HG03064 (cell line): ENCODE data around the gene PLCB2.

Source experiments
- ATAC-seq: cut with Tn5 transposase; IDR thresholded peaks from one replicate; pipeline ENCODE4 v1.9.1; 2021; ENCODE audit warnings: low read depth; ENCODE audit not compliant: unreplicated experiment

Gene PLCB2

DNA sequence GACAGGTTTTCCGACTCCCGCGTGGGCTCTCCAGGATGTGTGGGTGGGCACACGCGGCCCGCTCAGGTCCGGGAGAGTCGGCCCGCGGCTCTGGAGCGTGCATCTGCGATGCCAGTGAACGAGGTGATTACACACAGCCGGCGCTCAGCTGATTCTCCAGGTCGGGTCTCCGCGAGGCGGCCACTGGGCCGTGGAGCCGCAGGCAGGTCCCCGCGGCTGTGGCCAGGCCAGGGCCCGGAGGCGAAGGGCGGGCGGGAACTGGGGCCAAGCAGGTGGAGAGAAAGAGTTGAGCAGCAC is 55.6 kb downstream of the PLCB2 start:
- ATAC-seq, result no peak

DNA sequence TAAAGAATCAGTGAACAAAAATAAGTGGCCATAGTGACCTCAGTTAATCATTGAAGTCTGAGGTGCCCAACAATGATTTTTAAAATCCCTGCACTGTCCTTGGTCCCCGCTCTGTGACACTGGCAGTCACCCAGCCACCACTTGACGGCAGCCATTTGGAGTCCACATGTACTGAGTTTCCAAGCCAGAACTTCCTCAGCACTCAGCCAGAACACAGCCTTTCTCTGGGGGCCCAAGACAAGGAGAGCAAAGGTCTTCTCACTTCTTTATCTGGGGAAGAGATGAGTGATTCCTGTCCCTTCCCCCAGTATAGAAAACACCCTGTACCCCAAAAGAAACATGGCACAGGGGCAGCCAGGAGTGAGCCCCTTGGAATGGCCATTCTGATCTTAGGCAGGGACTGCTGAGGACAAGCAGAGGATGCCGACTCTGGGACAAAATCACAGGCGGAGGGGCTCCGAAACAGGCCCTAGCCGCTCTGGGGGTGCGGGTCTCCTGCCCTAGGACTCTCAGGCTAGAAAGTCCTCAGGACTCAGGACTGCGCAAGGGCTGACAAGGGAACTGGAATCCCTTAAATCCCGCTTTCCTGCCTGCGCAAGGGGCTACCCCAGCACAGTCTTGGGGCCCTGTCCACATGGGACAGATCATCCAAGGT is 56.1 kb downstream of the PLCB2 start:
- no peak for ATAC-seq

DNA sequence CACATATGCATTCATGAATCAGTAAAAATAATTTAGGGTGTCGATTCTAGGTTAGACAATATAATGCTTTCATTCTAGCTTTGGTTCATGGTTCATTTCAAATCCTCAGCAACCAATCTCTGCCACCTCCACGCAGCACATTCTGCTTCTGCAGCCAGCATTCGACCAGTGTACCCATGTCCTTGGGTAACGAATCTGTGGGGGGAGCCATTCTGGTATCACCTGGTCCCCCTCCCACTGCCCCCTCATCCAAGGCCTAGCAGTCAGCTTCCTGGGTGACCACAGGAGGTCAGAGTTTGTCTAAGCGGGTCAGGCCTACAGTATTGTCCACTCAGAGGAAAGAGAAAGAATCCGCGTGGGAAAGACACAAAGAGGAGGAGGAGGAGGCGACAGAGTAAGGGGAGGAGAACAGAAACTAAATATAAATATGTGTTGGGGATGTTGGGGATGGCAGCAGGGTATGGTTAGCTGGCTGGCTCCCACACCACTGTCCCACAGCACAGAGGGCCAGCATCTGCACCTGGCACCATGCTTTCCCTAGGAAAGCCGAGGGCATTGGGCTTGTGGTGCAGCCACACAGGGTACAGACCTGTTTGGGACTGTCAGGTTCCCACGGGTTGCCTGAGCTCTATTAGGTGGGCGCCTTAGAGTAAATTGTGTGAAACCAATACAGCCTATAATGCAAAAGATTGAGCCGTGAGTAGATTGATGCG is 56.8 kb downstream of the PLCB2 start:
- ATAC-seq, result no peak

DNA sequence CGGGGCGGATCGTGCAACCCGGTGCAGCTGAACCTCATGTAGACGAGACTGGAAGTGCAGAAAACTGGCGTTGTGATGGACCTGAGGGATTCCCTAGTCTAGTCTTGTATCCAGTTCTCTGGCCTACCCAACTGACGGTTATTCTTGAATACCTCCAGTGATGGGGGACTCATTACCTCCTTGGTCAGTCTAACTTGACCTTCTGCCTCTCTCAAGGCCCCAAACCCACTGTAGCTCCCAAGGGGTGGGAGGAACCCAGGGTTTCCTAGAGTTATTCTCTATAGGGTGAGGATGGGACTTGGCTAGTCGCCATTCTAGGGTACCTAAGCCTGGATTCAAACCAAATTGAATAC is 57.5 kb downstream of the PLCB2 start:
- no peak for ATAC-seq

GRCh38 chr15:40249477-40250303 is 58.0 kb downstream of the PLCB2 start:
- ATAC-seq, result no peak

DNA sequence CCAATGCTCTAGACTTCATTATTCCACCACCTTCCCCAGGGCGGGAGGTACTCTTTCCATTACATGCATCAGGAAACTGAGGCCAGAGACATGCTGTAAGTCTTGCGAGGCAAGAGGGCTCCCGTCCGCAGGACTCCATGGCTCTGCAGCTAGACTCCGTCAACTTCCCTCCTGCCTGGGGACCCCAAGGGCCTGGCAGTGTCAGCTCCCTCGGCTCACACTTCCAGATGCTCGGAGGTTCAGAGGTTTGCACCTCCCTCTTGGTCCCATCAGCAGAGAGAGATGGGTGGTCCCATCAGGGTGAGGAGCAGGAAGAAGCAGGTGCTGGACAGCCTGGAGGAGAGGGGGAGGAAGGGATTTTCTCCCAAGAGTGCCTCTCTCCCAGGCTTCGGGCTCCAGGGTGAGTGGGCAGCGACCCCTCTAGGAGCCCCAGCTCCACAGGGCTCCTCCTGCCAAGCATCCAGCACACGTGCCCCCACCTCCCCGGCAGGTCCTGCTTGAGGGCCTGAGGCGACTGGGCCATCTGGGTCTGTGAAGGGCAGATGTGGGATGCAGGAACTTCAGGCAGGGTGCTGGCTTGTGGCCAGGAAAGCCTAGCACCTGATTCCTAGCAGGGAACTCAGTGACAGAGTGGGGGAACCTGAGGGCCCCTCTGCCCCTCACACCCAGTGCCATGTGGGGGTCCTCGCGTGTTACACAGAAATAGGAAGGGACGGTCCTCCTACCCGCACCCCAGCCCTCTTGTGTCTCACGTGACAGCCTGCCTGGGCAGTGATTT is 59.5 kb downstream of the PLCB2 start:
- ATAC-seq, result no peak

DNA sequence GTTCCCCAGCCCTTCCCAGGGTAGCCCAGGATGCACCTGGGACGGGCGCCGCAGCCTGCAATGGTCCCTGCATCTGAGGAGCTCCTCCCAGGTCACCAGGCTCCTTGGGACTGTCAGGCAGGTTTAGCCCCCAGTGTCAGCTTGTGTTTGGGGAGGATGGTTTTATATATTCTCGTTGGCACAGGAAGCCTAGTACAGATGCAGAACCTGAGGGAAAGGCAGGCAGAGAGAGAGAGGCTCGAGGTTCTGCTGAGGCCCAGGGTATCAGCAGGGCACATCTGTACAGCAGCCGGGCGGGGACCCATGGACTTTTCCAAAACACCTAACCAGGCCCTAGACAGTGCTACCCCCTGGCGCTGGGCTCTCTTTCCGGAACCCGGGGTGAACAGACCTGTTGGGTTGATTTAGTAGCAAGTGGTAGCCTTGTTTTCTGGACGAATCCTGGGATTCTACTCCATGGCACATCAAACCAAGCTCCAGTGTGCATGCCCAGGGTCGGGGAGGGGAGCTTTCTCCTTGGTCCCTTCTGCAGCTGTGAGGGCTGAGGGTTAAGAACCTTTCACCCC is 60.2 kb downstream of the PLCB2 start:
- no peak for ATAC-seq

- no peak for ATAC-seq
Measured at GRCh38 chr15:40246496-40247280, 61.0 kb downstream of the PLCB2 start.

DNA sequence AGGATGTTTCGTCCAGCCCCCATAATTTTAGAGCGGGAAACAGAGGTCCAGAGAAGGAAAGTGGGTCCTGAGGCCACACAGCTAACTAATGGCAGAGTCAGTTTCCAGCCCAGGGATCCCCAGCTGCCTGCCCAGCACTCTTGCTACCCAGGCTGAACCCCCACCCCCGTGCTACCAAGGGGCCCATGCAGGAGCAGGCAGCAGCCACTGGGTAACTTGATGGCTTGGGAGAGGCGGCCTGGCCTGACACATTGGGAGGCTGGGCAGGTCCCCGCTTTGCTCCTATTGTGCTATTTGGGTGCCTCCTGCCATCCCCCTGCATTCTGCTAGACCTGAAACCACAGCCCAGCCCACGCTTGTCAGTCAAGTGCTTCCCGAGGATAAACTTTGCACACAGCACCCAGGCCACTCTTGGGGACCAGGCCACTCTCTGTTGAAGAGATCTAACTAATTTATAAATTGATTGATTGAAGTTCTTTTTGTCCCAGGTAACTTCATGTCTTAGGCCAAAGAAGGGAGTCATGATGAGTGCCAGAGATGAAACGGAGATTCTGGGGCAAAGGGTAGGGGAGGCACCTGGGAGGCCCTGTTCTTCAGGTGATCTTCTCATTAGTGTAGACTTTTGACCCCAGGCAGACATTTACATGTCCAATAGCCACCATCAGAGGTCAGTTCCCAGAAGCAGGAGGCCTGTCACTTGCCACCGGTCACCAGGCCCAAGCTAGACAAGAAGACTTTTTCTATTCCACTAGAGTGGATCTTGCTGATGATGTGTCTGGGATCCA is 61.9 kb downstream of the PLCB2 start:
- ATAC-seq, result no peak

DNA sequence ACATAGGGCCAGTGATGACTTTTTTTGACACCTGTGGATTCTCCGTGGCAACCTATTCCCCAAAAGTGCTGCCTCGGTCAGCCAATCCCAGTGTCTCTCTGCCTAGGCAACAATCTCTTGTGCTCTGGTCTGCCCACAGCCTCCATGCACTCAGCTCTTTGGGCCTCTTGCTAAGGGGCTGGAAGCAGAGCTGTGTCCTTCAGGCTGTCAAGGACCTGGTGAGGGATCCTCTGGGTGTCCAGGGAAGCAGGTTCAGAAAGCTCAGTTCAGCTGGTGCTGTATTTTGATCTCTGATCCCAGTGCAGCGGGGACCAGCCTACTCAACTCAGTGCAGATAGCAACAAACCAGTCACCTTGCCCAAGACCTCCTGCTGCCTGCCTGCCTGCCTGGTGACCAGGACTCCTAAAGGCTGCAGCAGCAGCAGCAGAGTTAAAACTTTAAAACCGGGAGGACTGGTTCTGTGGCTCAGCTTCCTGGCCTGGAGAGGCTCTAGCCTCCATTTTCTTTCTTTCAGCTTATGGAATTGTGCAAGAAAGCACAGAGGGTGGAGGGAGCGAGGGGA is 62.7 kb downstream of the PLCB2 start:
- no peak for ATAC-seq

- ATAC-seq, result no peak
Measured at GRCh38 chr15:40243126-40243810, 64.5 kb downstream of the PLCB2 start.

GRCh38 chr15:40242601-40243000 is 65.1 kb downstream of the PLCB2 start:
- no peak for ATAC-seq

DNA sequence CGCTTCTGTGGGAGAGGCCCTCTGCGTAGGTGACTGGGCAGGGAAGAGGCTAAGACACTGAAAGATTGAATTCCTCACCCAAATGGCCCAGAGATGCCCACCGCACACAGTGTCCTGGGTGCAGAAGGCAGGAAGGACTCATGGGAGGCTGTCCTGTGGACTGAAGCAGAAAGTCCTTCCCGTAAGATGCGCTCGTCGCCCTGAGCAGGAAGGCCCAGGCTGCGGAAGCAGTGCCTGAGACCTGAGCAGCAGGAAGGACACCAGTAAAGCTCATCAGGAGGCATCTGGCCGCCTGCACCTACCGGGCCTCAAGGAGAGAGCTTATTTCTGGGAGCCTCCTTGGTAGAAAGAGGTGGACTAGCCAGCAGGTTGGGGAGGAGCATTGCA is 65.5 kb downstream of the PLCB2 start:
- no peak for ATAC-seq

DNA sequence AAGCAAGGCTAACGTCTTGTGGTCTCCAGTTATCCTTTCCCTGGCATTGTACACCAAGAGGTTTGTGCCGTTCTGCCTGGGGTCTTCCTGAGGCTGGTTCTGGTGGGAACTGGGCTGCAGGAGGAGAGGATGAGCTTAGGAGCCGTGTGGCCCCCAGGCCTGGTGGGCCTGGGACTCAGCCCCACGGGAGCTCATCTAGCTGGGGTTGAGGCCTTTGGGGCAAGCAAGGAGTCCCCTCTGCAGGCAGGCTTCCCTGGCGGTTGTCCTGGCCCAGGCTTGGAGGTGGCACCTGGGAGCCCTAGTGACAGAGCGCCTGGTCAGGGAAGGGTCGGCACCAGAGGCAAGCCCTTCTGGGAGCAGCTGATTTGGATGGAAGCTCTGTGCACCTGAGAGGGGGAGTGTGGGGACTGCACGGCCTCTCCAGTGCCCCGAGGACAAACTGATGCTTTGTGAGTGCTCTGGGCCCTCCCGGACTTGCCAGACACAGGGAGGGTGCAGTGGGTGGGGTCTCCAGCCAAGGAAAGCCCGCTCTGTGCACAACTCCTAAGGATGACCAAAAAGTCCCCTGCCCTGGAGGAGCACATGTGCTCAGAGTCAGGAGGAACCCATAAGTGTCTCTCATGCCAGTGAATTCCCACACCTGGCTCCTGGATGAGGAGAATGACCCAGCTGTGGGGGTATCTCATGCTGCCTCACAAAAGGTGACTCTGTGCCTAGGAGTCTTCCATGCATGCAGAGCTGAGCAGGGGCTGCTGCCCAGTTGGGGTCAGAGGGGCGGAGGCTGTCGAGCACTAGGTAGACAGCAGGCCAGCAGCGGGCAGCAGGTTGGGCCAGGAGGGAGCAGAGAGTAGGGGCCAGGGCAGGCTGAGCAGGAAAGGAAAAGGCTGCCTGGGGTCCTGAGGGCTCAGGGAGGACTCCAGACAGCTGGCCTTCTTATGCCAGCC is 66.2 kb downstream of the PLCB2 start:
- ATAC-seq, result no peak

DNA sequence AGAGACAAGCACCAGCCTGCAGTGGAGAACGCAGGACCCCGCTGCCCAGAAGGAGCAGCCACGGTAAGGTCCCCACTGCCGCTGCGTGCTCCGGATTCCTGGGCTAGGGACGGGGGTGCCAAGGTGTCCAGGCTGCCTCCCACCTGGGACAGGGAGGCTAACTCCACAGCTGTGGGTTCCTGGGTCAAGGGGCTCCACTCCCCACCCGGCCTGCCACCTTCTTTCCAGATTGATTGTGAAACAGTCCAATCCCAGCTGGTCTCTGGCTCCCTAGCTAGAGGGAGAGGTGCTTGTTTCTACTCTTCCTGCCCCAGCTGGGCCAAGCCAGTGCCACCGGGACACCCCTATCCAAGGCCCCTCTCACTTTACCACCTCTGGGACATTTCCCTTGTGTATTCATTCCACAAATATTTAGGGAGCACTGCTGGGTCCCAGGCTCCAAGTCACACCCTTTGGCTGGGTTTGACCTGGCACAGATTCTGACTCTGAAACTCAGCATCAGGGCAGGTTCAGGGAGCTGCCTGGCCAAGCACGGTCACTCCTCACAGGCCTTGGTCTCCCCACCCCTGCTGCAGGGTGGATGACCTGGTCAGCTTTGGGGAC is 67.0 kb downstream of the PLCB2 start:
- ATAC-seq, result no peak

DNA sequence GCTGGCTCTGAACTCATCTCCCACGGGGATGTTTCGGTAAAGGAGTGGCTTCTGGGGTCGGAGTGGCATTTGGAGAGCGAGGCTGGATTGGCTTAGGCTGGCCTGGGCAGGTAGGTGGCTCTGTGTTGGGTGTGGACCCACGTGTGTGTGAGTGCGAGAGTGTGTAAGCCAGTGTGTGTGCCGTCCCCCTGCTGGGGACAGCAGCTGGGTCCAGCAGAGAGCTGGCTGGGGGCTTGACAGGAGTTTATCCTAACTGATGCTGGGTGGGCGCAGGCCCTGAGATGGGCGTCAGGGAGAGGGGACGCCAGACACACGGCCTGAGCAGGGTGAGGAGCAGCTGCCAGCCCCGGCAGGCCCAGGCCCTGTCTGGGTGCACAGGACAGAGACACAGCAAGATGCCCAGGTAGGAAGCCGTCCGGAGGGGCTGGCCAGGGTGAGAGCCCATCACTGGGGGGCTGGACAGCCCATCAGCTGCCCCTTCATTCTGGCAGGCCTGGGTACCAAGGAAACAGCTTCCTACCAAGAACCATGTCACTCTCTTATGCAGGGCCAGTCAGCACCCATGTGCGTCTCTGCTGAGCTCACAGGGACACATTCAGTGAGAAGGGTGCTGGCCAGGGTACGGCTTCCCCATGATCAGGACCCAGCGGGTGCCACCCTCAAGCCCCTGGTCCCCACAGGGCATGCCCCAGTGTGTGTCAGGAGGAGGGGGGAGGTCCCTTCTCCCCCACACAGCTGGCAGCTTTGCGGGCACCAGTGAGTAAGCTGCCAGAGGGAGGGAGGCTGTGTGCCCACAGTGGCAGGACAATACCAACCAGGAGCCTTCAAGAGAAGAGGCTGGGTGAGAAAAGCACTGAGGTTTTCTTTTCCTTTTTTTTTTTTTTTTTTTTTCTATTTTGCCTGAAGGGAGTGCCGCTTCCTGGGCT is 67.8 kb downstream of the PLCB2 start:
- no peak for ATAC-seq
